ENCODE data around the gene GSTCD.

- TF ChIP-seq, protein P1, sequence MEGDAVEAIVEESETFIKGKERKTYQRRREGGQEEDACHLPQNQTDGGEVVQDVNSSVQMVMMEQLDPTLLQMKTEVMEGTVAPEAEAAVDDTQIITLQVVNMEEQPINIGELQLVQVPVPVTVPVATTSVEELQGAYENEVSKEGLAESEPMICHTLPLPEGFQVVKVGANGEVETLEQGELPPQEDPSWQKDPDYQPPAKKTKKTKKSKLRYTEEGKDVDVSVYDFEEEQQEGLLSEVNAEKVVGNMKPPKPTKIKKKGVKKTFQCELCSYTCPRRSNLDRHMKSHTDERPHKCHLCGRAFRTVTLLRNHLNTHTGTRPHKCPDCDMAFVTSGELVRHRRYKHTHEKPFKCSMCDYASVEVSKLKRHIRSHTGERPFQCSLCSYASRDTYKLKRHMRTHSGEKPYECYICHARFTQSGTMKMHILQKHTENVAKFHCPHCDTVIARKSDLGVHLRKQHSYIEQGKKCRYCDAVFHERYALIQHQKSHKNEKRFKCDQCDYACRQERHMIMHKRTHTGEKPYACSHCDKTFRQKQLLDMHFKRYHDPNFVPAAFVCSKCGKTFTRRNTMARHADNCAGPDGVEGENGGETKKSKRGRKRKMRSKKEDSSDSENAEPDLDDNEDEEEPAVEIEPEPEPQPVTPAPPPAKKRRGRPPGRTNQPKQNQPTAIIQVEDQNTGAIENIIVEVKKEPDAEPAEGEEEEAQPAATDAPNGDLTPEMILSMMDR (IDR thresholded peaks at IDR 0.05 in 8 of 11, conservative IDR thresholded peaks at IDR 0.05 in 3 of 11): no peak
- no peak for TF ChIP-seq POLR2A (IDR thresholded peaks at IDR 0.05)
- no peak for TF ChIP-seq POLR2AphosphoS5 (IDR thresholded peaks at IDR 0.05)
These were observed 76.2 kb downstream of the GSTCD start for GRCh38 chr4:105784761-105785160.
